HepG2 (cell line): ENCODE measurements around the gene PDE9A. TPM values are rescaled to one million over a fixed set of nuclear protein-coding genes. Genes with fewer than 3 reads are reported as not detected.

Experiments used
- BRF2 ChIP-seq: sonication (generic); formaldehyde crosslinking; IDR thresholded peaks from 2 replicates; pipeline ENCODE4 v1.8.1; 2022; ENCODE audit warnings: mild to moderate bottlenecking, missing genetic modification reagents
- ELF3 ChIP-seq: IDR thresholded peaks from 2 replicates; pipeline ENCODE4 v1.6.1; 2016; ENCODE audit warnings: missing genetic modification reagents, missing compliant biosample characterization
- FOXM1 ChIP-seq: sonication (generic); formaldehyde crosslinking; IDR thresholded peaks from 2 replicates; pipeline ENCODE4 v1.5.0; 2020; ENCODE audit warnings: missing genetic modification reagents
- FOXP1 ChIP-seq, 2 experiments: fragments of 450-650 bp in 1 of 2; IDR thresholded peaks; 2 replicates each; pipeline ENCODE4 v1.6.1; 2017 to 2018; ENCODE audit warnings: antibody characterized with exemption in 1 of 2
- HNRNPK ChIP-seq: fragments of 200-400 bp; formaldehyde crosslinking; IDR thresholded peaks from 2 replicates; pipeline ENCODE4 v1.6.1; 2018; ENCODE audit warnings: low read length, low read depth, moderate library complexity, mild to moderate bottlenecking; ENCODE audit not compliant: poor library complexity, severe bottlenecking
- HOXA9 ChIP-seq: sonication (generic); formaldehyde crosslinking; IDR thresholded peaks from 2 replicates; pipeline ENCODE4 v1.8.1; 2022; ENCODE audit warnings: missing genetic modification reagents, mild to moderate bottlenecking, moderate library complexity, borderline replicate concordance
- JUN ChIP-seq: sonication (generic); formaldehyde crosslinking; IDR thresholded peaks from 2 replicates; pipeline ENCODE4 v1.4.0; 2020; ENCODE audit warnings: mild to moderate bottlenecking, missing genetic modification reagents
- MXI1 ChIP-seq: IDR thresholded peaks from 3 replicates; pipeline ENCODE4 v1.6.1; 2012; ENCODE audit warnings: low read depth, low read length, inconsistent platforms, borderline replicate concordance
- NFE2L1 ChIP-seq: sonication (generic); formaldehyde crosslinking; IDR thresholded peaks from 2 replicates; pipeline ENCODE4 v1.4.0; 2020; ENCODE audit warnings: missing genetic modification reagents, mild to moderate bottlenecking, borderline replicate concordance
- NONO ChIP-seq, 2 experiments: fragments of 450-650 bp in 1 of 2; sonication (generic) in 1 of 2; formaldehyde crosslinking in 1 of 2; IDR thresholded peaks in 1 of 2; conservative IDR thresholded peaks in 1 of 2; 2 replicates each; pipeline versions ENCODE4 v1.6.1 to v1.8.0; 2017 to 2022; ENCODE audit warnings: mild to moderate bottlenecking in 1 of 2, missing genetic modification reagents in 1 of 2, moderate library complexity in 1 of 2
- NPAS2 ChIP-seq: sonication (generic); formaldehyde crosslinking; IDR thresholded peaks from 2 replicates; pipeline ENCODE4 v1.8.0; 2022; ENCODE audit warnings: mild to moderate bottlenecking, missing genetic modification reagents, borderline replicate concordance
- POGZ ChIP-seq: sonication (generic); formaldehyde crosslinking; IDR thresholded peaks from 2 replicates; pipeline ENCODE4 v1.4.0; 2020; ENCODE audit warnings: mild to moderate bottlenecking, missing genetic modification reagents
- RFX1 ChIP-seq: fragments of 450-650 bp; IDR thresholded peaks from 2 replicates; pipeline ENCODE4 v1.6.1; 2017
- SIX1 ChIP-seq: sonication (generic); formaldehyde crosslinking; IDR thresholded peaks from 2 replicates; pipeline ENCODE4 v1.4.0; 2020; ENCODE audit warnings: missing genetic modification reagents, borderline replicate concordance
- SMAD1 ChIP-seq: sonication (generic); formaldehyde crosslinking; IDR thresholded peaks from 2 replicates; pipeline ENCODE4 v1.4.0; 2020; ENCODE audit warnings: missing genetic modification reagents, low read depth, mild to moderate bottlenecking, borderline replicate concordance
- SP2 ChIP-seq: sonication (generic); formaldehyde crosslinking; IDR thresholded peaks from 2 replicates; pipeline ENCODE4 v1.5.1; 2020; ENCODE audit warnings: mild to moderate bottlenecking, missing genetic modification reagents
- TEAD3 ChIP-seq: optimal IDR thresholded peaks from 2 replicates; pipeline ENCODE3; 2016; ENCODE audit warnings: borderline replicate concordance
- TMF1 ChIP-seq: sonication (generic); formaldehyde crosslinking; IDR thresholded peaks from 2 replicates; pipeline ENCODE4 v1.8.1; 2022; ENCODE audit warnings: low read depth, missing genetic modification reagents
- TP53 ChIP-seq: sonication (generic); formaldehyde crosslinking; conservative IDR thresholded peaks from 2 replicates; pipeline ENCODE4 v1.4.0; 2020; ENCODE audit warnings: missing genetic modification reagents
- ZBTB21 ChIP-seq: sonication (generic); formaldehyde crosslinking; IDR thresholded peaks from 2 replicates; pipeline ENCODE4 v1.4.0; 2020; ENCODE audit warnings: missing genetic modification reagents
- ZFP36L2 ChIP-seq: sonication (generic); formaldehyde crosslinking; IDR thresholded peaks from 2 replicates; pipeline ENCODE4 v1.4.0; 2020; ENCODE audit warnings: missing genetic modification reagents
- ZMAT5 ChIP-seq: sonication (generic); formaldehyde crosslinking; IDR thresholded peaks from 2 replicates; pipeline ENCODE4 v1.5.0; 2020; ENCODE audit warnings: mild to moderate bottlenecking, low read depth, missing genetic modification reagents, borderline replicate concordance
- ZNF549 ChIP-seq: sonication (generic); formaldehyde crosslinking; IDR thresholded peaks from 2 replicates; pipeline ENCODE4 v1.5.0; 2020; ENCODE audit warnings: missing genetic modification reagents
- ZNF670 ChIP-seq: sonication (generic); formaldehyde crosslinking; IDR thresholded peaks from 2 replicates; pipeline ENCODE4 v1.8.0; 2022; ENCODE audit warnings: mild to moderate bottlenecking, missing genetic modification reagents, borderline replicate concordance
- polyA plus RNA-seq, 8 experiments: library from polyadenylated mRNA; depleted of rRNA in 3 of 8; stranded (reverse) in 7 of 8; unstranded in 1 of 8; fragments of >200 nt; fragmentation: Illumina TruSeq in 4 of 8; extraction: Trizol in 4 of 8; gene quantifications; 2 replicates each; pipeline versions ENCODE4 v1.2.1 to v1.2.3, GENCODE V29; 2011 to 2016; ENCODE audit warnings: low read depth in 4 of 8, missing spikeins in 1 of 8, mixed read lengths in 1 of 8; ENCODE audit not compliant: insufficient read depth in 1 of 8
- total RNA-seq, 5 experiments: library from RNA; depleted of rRNA; stranded (reverse); fragments of >200 nt; fragmentation: Illumina TruSeq; extraction: Trizol; gene quantifications; 2 replicates each; pipeline ENCODE4 v1.2.3, GENCODE V29; 2016; ENCODE audit warnings: low read depth in 1 of 5
- TF ChIP-seq, protein P1 (sequence below): sonication (generic); formaldehyde crosslinking; IDR thresholded peaks from 2 replicates; pipeline ENCODE4 v1.4.0; 2020; ENCODE audit warnings: mild to moderate bottlenecking, missing genetic modification reagents
- TF ChIP-seq, protein P2 (sequence below): sonication (generic); formaldehyde crosslinking; IDR thresholded peaks from 2 replicates; pipeline ENCODE4 v1.5.0; 2020; ENCODE audit warnings: missing genetic modification reagents
- TF ChIP-seq, protein P3 (sequence below): sonication (generic); formaldehyde crosslinking; IDR thresholded peaks from 2 replicates; pipeline ENCODE4 v1.4.0; 2020; ENCODE audit warnings: missing genetic modification reagents

PDE9A gene
- total and polyA plus RNA-seq, 2 of the 13 experiments (the other 11 are each of a cell fraction or from before 2014, with no cell fraction given), result 4.6 to 19.7 TPM

GRCh38 chr21:42711667-42712066 is 58.2 kb downstream of the PDE9A start (continued):
- TF ChIP-seq, protein P1, sequence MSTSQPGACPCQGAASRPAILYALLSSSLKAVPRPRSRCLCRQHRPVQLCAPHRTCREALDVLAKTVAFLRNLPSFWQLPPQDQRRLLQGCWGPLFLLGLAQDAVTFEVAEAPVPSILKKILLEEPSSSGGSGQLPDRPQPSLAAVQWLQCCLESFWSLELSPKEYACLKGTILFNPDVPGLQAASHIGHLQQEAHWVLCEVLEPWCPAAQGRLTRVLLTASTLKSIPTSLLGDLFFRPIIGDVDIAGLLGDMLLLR (CRISPR knock-in tag), result no peak
- TF ChIP-seq BRF2 (CRISPR knock-in tag), result no peak
- no peak for TF ChIP-seq HNRNPK
- TF ChIP-seq, protein P2, sequence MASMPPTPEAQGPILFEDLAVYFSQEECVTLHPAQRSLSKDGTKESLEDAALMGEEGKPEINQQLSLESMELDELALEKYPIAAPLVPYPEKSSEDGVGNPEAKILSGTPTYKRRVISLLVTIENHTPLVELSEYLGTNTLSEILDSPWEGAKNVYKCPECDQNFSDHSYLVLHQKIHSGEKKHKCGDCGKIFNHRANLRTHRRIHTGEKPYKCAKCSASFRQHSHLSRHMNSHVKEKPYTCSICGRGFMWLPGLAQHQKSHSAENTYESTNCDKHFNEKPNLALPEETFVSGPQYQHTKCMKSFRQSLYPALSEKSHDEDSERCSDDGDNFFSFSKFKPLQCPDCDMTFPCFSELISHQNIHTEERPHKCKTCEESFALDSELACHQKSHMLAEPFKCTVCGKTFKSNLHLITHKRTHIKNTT (CRISPR knock-in tag), result no peak
- peak; percentile 24; the same call in 1 of the 3 replicates for TF ChIP-seq MXI1
- no peak for TF ChIP-seq NPAS2 (CRISPR knock-in tag)
- no peak for TF ChIP-seq RFX1
- no peak for TF ChIP-seq TMF1 (CRISPR knock-in tag)
- TF ChIP-seq TEAD3, result peak; percentile 64
- no peak for TF ChIP-seq NFE2L1
- no peak for TF ChIP-seq JUN (CRISPR knock-in tag)
- no peak for TF ChIP-seq ZNF549 (CRISPR knock-in tag)
- TF ChIP-seq POGZ (CRISPR knock-in tag), result peak; percentile 74
- TF ChIP-seq SMAD1 (CRISPR knock-in tag), result no peak
- no peak for TF ChIP-seq TP53 (CRISPR knock-in tag)
- no peak for TF ChIP-seq NONO (IDR thresholded peaks at IDR 0.05)
- 0 out of 2 replicates have a peak, but pooled peaks have one; percentile 37 for TF ChIP-seq NONO (CRISPR knock-in tag; conservative IDR thresholded peaks at IDR 0.05)
- TF ChIP-seq ZMAT5, result no peak
- TF ChIP-seq ZBTB21 (CRISPR knock-in tag), result no peak
- no peak for TF ChIP-seq FOXM1 (CRISPR knock-in tag)
- TF ChIP-seq SP2 (CRISPR knock-in tag), result no peak
- TF ChIP-seq SIX1 (CRISPR knock-in tag), result peak; percentile 75; the same call in 1 of the 2 replicates
- TF ChIP-seq ZFP36L2, result no peak
- TF ChIP-seq ZNF670 (CRISPR knock-in tag), result no peak; the same call in 1 of the 2 replicates
- no peak for TF ChIP-seq HOXA9 (CRISPR knock-in tag)
- TF ChIP-seq, protein P3, sequence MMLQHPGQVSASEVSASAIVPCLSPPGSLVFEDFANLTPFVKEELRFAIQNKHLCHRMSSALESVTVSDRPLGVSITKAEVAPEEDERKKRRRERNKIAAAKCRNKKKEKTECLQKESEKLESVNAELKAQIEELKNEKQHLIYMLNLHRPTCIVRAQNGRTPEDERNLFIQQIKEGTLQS (CRISPR knock-in tag), result no peak
- no peak for TF ChIP-seq FOXP1 (IDR thresholded peaks at IDR 0.05)
- TF ChIP-seq FOXP1 (CRISPR knock-in tag; IDR thresholded peaks at IDR 0.05), result peak; percentile 78
- TF ChIP-seq ELF3 (CRISPR knock-in tag), result peak; percentile 78
